COLO668 (cell line): Measurements from ENCODE around the gene CRB2.

ENCODE experiments used
- DNase-seq: peaks from one replicate; lab custom pipeline; 2025; ENCODE audit not compliant: unreplicated experiment; lab: John Stamatoyannopoulos, UW

The CRB2 gene

DNA sequence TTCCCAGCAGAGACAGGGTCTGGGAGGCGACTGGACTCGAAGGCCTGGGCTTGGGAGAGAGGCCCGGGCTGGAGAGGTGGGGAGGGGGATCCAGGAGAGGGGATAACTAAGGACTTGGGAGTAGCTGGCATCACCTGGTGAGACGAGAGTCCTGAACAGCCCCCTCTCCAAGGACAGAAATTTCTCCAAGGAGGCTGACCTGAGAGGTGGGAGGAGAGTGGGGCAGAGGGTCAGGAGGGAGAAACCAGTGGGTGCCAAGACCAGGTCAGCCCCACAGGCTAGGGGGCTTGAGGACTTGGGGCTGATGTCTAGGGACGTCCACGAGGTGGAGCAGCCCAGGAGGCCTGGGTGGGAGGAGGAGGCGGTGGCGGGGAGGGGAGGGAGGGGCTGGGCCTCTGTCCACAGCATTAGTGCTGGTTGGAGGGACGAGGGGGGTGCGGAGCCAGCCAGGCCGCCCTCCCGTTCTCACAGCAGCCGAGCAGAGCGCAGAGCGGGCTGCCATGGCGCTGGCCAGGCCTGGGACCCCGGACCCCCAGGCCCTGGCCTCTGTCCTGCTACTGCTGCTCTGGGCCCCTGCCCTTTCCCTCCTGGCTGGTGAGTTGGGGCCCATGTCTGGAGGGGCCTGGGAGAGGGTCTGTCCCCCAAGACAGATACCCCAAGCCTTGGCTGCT, at the start of gene CRB2:
TSS of gene CRB2 (plus strand) at position 437 of the 671 bp plus-strand sequence. CDS start at position 501, 64 bp downstream.
- DNase-seq: no peak

DNA sequence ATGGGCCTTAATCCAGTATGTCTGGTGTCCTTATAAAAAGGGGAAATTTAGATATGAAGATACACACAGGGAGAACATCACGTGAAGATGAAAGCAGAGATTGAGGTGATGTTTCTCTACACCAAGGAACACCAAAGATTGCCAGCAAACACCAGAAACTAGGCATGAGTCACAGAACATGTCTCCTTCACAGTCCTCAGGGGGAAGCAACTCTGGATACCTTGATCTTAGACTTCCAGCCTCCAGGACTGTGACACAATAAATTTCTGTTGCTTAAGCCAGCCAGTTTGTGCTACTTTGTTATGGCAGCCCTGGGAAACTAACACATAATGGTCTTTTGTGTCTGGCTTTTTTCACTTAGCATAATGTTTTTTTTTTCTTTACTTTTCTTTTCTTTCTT, 46.4 kb upstream of the CRB2 start:
- no peak for DNase-seq

- DNase-seq: no peak
Observed at GRCh38 chr9:123310551-123311249, 45.3 kb upstream of the CRB2 start.

- no peak for DNase-seq
Observed at GRCh38 chr9:123311250-123311752, 44.7 kb upstream of the CRB2 start.

- DNase-seq: no peak
Observed at GRCh38 chr9:123312306-123312877, 43.6 kb upstream of the CRB2 start.

GRCh38 chr9:123314617-123315016, 41.4 kb upstream of the CRB2 start:
- DNase-seq: no peak

DNA sequence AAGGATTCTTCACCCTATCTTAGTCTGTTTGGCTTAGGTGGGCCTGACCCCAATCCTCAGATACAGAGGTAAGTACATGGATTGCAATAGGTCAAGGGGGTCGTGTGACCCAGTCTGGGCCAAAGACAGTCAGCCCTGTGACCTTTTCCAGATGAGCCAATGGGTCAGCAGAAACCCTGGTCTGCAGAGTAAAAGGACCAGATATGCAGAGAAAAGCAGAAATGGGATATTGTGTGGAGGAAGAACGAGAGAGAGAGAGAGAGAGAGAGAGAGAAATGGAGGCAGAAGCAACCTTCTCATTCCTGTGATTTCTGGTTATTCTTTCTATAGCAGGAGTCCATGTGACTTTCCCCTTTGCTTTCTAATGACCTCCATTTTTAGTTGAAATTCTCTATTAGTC, 40.4 kb upstream of the CRB2 start:
- DNase-seq: no peak

- DNase-seq: no peak
Observed at GRCh38 chr9:123316053-123316718, 39.8 kb upstream of the CRB2 start.

GRCh38 chr9:123318202-123318601, 37.8 kb upstream of the CRB2 start:
- no peak for DNase-seq

- DNase-seq: no peak
Observed at GRCh38 chr9:123318961-123319421, 37.0 kb upstream of the CRB2 start.

GRCh38 chr9:123319541-123320339, 36.3 kb upstream of the CRB2 start:
- DNase-seq: no peak

- no peak for DNase-seq
Observed at GRCh38 chr9:123320814-123321213, 35.2 kb upstream of the CRB2 start.

DNA sequence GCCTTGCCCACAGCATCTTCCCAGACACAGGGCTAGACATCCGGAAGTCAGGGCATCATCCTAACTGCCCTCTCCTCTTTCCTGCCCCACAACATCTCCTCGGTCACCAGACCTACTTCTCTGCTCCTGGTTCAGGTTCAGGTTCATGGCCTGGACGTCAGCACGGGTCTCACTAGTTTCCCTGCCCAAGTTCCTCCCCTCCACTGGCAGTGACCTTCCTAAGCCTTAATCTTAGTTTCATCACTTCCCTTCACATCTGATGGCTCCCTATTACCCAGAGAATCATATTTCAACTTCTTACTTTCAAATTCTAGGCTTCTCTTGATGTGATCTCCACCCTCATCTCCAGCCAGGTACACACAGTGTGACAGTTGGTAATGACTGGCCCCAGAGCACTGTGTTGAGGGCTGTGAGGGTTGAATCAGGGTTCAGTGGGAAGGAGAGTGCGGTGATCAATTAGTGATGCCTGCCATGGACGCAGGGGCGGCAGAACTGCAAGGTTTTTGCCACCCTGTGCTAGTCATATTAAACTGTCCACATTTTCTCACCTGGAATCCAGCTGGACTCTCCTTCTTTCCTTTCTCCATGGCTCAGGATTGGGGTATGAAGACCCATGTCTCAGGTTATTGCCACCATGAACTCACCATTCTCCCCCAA, 34.3 kb upstream of the CRB2 start:
- no peak for DNase-seq

DNA sequence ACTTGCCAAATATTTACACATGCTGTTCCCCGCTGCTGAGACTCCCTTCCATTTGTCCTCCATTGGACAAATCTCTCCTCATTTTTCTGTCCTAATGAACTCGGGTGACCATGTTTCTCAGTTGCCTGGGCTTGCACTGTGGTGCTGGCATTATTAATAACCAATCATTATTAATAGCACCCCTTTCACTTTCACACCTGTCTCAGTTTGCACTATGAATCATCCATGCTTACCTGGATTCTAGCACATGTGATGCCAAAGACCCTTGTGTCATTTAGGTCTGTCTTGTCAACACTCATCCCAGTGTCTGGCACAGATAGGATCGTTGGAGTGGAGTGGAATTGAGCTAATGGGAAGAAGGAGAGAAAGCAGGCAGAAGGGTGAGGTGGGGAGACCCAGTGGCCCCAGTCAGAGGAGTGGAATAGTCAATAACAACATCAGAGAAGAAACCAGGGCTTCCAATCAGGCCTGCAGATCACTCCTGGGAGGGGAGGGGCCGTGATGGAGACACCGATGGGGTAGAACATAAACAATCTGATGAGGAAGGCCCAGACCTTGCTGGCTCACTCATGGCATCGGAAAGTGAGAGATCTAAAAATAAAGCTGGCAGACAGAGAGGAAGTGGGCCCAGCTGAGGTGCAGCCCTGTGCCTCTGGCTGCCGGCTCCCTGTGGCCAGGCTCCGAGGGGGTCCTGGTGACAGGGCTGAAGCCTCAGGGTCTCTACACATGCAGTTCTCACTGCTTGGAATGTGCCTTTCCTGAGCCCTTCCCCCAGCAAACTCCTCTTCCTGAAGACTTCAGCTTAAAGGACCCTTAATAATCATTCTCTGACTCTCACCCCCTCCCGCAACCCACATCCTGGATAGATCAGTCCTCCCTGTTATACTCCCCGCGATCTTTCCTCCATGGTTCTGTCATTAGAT, 33.5 kb upstream of the CRB2 start:
- DNase-seq: no peak

GRCh38 chr9:123323196-123324013, 32.6 kb upstream of the CRB2 start:
- no peak for DNase-seq

DNA sequence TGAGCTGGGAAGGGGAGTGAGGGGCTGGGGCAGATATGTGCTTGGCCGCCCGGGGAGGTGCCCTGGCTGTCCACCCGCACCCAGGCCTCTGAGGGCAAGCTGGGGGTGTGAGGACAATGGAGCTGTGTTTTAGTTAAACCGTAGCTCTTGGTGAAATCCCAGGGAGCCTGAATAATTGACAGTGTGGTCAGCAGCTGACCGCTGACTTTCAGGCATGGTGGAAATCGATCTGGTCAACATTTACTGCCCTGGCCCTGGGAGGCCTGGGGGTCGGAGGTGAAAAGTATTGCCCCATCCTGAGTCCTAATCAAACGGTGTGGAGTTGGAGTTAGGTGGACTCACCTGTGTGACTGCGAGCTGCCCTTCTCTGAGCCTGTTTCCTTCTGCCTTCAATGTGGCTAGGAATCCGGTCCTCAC, 31.2 kb upstream of the CRB2 start:
- DNase-seq: no peak

DNA sequence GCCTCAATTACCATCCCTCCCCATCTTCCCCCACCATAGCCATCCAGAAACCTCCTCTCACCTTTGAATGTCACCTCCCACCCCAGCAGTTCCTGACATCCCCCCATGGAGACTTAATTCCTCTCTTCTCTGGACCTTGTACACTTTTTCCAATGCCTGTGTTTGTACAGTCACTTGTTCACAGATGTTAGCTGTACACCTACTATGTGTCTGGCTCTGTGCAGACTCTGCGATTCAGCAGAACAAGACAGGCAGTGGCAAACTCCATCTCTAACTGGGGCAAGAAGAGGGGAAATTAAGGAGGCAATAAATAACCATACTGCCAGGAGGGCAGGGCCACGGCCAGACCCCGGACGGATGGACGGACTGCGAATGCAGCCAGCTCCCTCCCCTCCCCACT, 29.8 kb upstream of the CRB2 start:
- DNase-seq: no peak

DNA sequence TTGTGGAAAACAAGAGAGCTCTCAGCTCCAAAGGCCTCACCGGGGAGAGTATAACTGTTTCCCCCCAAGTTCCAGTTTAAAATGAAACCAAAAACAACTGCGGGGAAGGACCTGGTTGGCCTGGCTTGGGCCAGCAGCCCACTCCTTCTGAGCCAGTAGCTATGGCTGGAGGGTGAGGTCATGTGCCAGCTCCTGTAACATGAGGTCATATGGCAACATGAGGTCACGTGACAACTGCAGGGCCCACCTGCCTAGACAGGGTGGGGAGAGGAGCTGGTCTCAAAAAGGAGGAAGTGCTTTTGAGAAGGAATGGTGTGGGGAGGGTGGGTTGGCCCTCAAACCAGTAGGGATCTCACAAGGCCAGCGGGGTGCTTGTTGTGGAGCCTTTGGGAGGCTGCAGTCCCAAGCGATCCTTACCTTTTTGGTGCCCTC, 29.3 kb upstream of the CRB2 start:
- DNase-seq: no peak
